GM13977 (cell line): ENCODE measurements around the gene THADA.

Experiments used
- DNase-seq: peaks from one replicate; pipeline ENCODE4 v3.0.0; 2012; ENCODE audit warnings: low spot score
- in situ Hi-C: fragments of 300-500 bp; cut with MboI; formaldehyde crosslinking; loops from one replicate; pipeline ENCODE4 v1.12.0; 2022; ENCODE audit warnings: low sequenced_read_pairs, low pct_unique_long_range_greater_than_20kb, mixed read lengths, inconsistent platforms; ENCODE audit not compliant: unreplicated experiment
- TF ChIP-seq, protein P1 (sequence below): IDR thresholded peaks from 2 replicates; pipeline ENCODE4 v1.5.1; 2012; ENCODE audit warnings: mild to moderate bottlenecking, control low read depth; ENCODE audit not compliant: insufficient read depth; ENCODE audit errors: extremely low read depth, missing control alignments

Gene THADA

DNA sequence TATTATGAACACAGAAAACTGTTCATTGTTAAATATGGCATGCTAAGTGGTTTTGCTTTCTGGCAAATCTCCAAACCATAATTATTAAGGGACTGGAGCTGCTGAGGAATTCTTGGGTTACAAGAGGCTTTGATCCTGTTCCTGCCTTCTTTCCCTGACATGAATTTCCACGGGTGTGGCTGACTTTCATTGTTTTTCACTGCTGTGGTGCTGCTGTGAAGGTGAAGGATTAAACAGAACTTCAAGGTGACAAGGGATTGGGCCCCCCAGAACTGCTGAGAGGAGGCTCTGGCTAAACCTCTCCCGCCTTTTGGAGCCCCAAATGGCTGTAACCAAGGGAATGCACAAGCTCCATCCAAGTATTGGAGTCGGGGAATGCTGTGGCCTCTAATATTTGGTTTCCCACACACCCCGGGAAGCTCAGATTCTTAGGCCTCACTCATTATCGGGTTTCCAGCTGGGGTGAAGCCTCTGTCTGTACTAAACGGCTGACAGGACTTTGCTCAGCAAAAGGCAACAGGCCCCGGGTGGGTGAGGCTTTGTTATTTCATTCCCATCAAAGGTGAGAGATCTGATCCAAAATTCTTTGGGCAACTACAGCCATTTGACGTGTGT, 340.4 kb downstream of the THADA start:
- no peak for DNase-seq
- TF ChIP-seq, protein P1, sequence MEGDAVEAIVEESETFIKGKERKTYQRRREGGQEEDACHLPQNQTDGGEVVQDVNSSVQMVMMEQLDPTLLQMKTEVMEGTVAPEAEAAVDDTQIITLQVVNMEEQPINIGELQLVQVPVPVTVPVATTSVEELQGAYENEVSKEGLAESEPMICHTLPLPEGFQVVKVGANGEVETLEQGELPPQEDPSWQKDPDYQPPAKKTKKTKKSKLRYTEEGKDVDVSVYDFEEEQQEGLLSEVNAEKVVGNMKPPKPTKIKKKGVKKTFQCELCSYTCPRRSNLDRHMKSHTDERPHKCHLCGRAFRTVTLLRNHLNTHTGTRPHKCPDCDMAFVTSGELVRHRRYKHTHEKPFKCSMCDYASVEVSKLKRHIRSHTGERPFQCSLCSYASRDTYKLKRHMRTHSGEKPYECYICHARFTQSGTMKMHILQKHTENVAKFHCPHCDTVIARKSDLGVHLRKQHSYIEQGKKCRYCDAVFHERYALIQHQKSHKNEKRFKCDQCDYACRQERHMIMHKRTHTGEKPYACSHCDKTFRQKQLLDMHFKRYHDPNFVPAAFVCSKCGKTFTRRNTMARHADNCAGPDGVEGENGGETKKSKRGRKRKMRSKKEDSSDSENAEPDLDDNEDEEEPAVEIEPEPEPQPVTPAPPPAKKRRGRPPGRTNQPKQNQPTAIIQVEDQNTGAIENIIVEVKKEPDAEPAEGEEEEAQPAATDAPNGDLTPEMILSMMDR, result no peak
- in situ Hi-C loops, result no loop called here

DNA sequence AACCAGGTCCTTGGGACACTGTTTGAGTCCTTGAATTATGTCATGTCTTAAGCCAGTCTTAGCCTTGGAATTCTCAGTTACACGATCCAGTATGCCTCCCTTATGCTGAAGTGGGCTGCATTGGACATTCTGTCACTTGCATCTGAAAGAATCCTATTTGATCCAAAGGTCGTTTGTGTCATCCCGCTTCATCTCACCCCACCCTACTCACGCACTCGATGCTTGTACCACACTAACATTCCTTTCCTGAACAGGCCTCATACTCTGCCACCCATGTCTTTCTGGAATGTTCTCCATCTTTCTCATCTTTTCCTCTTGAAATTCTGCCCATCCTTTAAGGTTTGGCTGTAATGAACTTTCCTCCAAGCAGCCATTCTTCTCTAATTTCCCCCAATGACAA, 341.5 kb downstream of the THADA start:
- in situ Hi-C loops, result no loop called here
- DNase-seq, result no peak
- TF ChIP-seq, protein P1, result no peak

DNA sequence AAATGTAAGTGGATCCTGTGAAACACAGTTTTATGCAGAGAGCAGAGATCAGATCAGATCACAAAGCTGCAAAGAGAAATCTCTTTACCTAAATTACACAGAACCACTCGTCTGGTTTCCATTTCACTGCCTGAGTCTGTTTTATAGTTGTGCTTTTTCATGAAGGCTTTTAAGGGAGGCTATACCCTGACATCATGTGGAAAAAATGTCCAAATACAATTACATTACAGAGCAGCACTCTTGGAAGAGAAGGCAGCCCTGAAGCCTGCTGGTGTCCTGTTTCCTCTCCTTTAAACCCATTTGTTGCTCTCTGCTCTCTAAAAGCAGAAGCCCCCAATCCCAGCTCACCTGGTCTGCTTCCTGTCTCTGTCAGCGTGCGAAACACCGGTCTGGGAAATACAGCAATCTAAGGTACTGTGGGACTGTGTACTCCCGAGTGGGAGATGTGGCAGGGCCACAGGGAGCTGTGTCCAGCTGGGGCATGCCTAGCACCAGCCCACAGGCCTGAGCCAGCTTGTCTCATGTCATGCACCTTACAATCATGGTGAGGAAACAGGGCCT, 344.6 kb downstream of the THADA start:
- in situ Hi-C loops, result no loop called here
- no peak for DNase-seq
- TF ChIP-seq, protein P1, result no peak

DNA sequence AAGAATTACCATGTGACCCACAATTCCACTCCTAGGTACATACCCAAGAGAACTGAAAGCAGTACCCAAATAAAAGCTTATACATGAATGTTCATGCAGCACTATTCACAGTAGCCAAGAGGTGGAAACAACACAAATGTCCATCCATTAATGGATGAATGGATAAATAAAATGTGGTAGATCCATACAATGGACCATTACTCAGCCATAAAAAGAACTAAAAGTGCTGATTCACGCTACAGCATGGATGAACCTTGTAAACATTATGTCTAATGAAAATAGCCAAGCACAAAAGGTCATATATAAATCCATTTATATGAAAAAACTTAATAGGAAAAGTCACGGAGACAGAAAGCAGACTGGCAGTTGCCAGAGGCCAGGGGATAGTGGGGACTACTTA, 345.8 kb downstream of the THADA start:
- TF ChIP-seq, protein P1, result no peak
- no peak for DNase-seq
- in situ Hi-C loops, result no loop called here

DNA sequence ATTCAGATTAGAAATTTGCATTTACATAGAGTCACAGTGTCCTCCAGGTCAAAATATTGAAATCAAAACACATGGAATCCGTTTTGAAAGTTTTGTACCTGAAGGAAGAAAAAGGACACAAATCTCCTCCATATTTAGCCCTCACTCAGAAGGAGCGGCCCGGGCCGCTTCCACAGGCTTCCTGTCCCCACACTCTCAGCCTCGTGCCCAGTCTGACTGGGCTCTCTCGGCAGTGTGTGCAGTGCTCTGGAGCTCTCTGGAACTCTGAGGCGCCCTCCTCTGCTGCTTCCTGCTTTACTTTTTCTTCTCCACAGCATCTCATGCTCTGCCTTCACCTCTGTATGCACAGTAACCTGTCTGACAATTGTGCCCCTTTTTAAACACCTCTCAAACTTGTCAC, 347.2 kb downstream of the THADA start:
- in situ Hi-C loops, result loop anchor here (25.0 kb wide), 1 partner anchor 286 kb away; no protein-coding TSS in a partner anchor
- TF ChIP-seq, protein P1, result no peak
- DNase-seq, result no peak

DNA sequence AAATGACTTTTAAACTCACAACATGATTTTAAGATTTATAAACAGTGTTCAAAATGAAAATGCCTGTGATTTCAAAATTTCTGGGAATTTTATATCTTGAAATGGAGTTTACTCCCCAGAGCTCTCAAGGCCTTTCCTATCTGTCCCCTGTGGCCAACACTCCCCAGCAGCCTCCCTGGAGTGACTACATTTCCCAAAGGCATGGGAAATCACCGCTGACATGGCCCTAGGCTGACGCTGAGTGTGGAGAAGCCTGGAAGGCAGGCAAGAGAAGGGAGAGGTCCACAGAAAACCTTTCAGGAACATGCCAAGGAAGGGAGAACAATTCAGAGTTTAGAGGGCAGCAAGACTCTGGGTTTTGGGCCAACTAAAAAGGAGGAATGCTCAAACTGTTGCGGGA, 349.2 kb downstream of the THADA start:
- in situ Hi-C loops, result loop anchor here (25.0 kb wide), 1 partner anchor 284 kb away; no protein-coding TSS in a partner anchor
- TF ChIP-seq, protein P1, result no peak

More for the DNA sequence above, 349.2 kb downstream of the THADA start:
- no peak for DNase-seq
